GM08714 (cell line): ENCODE results near the gene DOCK10.

Experiments
- H3K4me3 ChIP-seq: fragments of 200-500 bp; sonication (Bioruptor generic); 2 replicates; pipeline ENCODE4 v1.5.1; 2014; ENCODE audit warnings: mild to moderate bottlenecking, low read length, inconsistent platforms
- ZNF274 ChIP-seq: IDR thresholded peaks from 2 replicates; pipeline ENCODE4 v1.6.1; 2012; ENCODE audit warnings: mild to moderate bottlenecking, low read depth, low read length

DOCK10 gene

DNA sequence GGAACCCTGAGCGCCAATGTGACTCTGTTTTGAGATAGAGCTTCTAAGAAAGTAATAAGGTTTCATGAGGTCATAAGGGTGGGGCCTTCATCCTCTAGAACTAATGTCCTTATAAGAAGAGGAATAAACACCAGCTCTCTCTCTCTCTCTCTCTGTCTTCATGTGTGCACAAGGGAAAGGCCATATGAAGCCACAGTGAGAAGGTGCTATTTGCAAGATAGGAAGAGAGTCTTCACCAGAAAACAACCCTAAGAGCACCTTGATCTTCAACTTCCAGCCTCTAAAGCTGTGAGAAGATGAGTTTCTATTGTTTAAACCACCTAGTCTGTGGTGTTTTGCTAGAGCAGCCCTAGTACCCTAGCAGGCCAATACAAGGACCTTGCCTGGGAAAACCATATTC is 55.8 kb downstream of the DOCK10 start:
- no peak for TF ChIP-seq ZNF274
- H3K4me3 ChIP-seq = no peak overlapping the region

DNA sequence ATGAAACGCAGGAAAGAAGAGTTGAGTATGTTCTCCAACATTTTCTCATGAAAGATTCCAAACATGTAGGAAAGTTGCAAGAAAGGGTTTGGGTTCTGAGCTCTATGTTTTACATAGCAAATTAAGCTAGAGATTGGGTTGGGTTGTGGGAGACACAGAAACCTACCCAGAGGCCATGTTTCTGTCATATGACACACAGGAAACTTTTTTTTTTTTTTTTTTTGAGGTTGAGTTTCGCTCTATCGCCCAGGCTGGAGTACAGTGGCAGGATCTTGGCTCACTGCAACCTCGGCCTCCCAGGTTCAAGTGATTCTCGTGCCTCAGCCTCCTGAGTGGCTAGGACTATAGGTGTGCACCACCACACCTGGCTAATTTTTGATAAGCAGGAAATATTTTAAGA is 57.6 kb downstream of the DOCK10 start:
- TF ChIP-seq ZNF274 = no peak
- no peak overlapping the region for H3K4me3 ChIP-seq

DNA sequence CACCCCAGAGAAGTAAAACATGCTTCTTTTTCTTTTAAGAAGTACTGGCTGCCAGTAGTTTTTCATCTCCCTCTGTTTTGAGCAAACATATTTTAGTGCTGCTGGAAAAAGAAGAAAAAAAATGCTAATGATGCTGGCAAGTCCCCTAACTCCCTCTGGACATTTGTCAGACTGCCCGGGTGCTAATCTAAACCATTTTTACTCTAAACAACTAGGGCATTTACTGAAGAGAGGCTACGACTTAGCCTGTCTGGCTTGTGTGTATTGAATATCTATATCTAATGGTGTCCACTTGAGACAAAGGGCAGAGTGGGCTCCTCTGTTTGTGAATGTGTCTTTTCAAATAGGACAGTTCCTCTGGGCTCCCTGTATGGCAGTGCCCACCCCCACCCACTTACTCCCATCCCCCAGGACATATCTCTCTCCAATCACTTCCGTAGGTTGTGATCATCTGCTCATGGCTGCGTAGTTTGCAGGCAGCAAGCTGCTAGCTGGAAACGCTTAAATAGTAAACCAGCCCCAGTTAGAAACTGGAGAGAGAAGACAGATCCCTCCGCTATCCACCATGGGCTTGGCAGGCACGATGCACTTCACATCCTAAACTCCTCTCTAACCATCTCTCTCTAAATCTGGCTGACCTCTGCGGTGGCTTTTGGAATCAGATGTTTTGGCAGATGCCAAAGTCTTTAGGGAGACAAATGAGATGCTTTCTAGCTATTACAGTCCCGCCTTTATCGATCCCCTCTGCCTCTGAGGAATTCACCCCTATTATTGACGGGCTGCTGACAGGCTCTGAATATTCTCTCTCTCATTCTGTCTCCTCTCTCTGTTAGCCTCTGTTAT is 58.3 kb downstream of the DOCK10 start:
- TF ChIP-seq ZNF274 = no peak

DNA sequence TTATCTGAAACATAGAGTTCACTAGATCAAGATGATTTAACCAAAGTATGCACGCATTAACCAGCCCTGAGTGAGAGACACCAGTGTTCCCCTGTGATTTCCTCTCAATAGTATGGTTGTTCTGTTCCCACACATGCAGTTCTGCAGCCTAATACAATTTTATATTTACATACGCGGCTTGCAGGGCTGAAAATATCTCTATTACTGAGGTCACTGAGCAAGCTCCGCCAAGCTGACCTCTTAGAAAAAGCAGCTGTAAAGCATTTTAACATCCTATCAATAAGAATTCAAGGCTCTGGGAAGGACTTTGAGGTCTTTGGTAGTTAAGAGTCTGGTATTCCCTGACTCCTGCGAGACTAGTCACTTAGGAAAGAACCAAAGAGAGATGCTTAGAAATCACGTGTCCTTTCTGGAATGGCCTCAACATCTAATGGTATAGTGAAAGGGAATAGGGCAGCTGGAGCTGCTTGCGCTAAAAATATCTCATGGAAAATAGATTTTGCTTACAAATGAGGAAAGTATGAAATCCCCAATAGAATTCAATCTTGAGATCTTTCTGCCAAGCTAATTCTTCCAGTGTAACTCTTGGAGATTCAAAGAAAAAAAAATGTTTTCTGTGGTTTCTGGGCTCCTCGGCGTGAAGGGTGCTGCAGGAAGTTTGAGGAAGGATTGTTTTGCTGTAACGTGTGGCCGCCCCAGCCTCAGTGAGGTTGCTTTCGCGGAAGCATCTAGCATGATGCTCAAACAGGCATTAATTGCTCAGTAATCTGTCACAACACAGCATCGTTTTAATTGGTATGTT is 59.2 kb downstream of the DOCK10 start:
- peak overlapping the region; percentile 53; the same call in 1 of the 2 replicates for H3K4me3 ChIP-seq
- TF ChIP-seq ZNF274 = no peak

More for the DNA sequence above, 58.3 kb downstream of the DOCK10 start:
- H3K4me3 ChIP-seq = peak overlapping the region; percentile 53; the same call in 1 of the 2 replicates

- H3K4me3 ChIP-seq = no peak overlapping the region
- no peak for TF ChIP-seq ZNF274
Measured at GRCh38 chr2:224982226-224982625, 60.0 kb downstream of the DOCK10 start.

DNA sequence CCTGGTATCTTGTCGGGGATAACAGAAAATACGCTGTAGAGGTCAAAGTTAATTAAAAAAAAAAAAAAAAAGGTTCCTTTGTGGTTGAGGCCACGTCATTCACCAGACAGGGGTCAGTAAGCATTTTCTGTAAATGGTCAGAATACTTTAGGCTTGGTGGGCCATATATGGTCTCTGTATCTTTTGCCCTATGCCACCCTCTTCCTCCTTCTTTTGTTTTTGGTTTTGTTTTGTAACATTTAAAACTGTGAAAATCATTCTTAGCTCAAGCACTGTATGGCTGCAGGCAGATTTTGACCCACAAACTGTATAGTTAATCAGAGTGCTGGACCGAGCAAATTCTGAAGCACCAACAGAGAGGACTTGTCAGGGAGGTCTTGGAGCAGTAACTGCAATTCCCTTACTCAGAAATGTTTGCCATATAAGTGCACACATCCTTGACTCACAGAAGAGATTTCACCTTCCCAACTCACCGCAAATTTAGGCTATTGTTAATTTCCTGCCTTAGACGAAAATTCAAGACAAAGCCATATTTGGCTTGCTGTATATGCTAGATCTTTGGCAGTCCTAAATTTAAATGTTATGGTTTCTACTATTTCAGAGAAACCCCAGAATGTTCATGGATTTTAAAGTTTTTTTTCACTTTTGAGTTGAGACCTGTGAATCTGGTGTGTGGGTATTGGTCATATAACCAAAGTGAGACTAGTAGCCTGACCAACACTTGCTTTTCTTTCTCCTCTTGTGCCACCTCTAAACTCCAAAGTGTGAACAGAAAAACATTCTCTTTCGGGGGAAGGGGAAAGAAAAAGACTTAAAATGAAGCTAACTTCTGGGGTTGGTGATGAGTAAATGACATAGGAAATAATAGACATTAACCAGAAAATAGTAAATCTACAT is 65.4 kb downstream of the DOCK10 start:
- TF ChIP-seq ZNF274 = no peak
- no peak overlapping the region for H3K4me3 ChIP-seq

DNA sequence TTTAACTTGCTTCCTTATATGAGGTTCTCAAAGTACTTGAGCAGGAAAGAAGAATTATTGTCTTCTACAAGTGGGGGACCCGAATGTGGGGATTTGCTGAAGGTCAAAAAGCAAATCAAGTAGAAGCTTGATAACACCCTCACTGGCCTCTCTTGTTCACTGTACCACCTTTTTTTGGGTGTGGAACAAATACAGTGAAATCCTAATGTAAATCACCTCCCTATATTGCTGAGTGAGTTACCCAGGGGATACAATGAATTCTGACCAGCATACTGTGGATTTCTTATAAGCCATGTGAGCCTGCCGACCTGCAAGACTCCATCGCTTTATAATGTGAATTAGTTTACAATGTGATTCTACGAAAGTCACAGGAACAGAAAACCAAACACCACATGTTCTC is 66.5 kb downstream of the DOCK10 start:
- no peak for TF ChIP-seq ZNF274
- H3K4me3 ChIP-seq = no peak overlapping the region

GRCh38 chr2:224973112-224974016 is 68.9 kb downstream of the DOCK10 start:
- no peak for TF ChIP-seq ZNF274

GRCh38 chr2:224971214-224971613 is 71.1 kb downstream of the DOCK10 start:
- no peak for TF ChIP-seq ZNF274
- no peak overlapping the region for H3K4me3 ChIP-seq

More at GRCh38 chr2:224973112-224974016, 68.9 kb downstream of the DOCK10 start:
- no peak overlapping the region for H3K4me3 ChIP-seq

DNA sequence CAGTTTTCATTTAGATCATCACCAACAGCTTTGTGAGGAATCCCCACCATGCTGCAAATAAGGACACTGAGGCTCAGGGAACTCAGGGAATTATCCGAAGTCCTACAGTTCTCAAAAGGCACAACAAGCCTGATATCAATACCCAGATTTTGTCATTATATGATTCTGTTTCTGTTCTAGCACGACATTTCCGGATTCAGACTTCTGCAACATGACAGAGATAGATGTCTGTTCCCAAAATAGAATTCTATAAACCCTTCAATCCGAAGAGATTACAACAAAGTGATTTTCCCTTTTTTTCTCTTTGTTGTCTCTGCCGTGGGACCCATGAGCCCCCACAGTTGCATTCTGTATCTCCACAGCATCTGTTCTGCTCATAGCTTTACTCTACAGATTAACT is 72.0 kb downstream of the DOCK10 start:
- TF ChIP-seq ZNF274 = no peak
- peak overlapping the region; percentile 58; the same call in 1 of the 2 replicates for H3K4me3 ChIP-seq

- no peak for TF ChIP-seq ZNF274
- H3K4me3 ChIP-seq = peak overlapping the region; percentile 58; the same call in 1 of the 2 replicates
Measured at GRCh38 chr2:224969633-224970260, 72.5 kb downstream of the DOCK10 start.

DNA sequence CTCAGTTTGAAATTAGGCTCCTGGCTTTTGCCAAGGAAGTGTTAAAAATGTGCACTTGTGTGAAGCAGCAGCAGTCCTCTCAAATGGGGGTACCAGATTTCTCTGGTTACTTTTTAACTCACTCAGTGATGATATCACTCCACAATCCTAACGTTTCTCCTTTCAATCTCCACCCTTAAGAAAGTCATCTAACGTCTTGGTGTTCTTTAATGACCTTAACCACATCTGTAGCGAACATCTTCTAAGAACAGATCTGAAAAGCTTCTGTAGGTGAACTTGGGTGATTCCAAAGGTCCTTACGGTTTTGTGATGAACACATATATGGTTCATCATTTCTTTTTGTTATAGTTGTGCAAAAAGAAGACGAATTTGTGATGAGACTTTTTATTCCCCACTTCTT is 73.2 kb downstream of the DOCK10 start:
- no peak for TF ChIP-seq ZNF274
- H3K4me3 ChIP-seq = no peak overlapping the region

GRCh38 chr2:224968051-224968450 is 74.2 kb downstream of the DOCK10 start:
- TF ChIP-seq ZNF274 = no peak
- no peak overlapping the region for H3K4me3 ChIP-seq
